ENCODE measurements around the gene PKN1.

PKN1 gene

DNA sequence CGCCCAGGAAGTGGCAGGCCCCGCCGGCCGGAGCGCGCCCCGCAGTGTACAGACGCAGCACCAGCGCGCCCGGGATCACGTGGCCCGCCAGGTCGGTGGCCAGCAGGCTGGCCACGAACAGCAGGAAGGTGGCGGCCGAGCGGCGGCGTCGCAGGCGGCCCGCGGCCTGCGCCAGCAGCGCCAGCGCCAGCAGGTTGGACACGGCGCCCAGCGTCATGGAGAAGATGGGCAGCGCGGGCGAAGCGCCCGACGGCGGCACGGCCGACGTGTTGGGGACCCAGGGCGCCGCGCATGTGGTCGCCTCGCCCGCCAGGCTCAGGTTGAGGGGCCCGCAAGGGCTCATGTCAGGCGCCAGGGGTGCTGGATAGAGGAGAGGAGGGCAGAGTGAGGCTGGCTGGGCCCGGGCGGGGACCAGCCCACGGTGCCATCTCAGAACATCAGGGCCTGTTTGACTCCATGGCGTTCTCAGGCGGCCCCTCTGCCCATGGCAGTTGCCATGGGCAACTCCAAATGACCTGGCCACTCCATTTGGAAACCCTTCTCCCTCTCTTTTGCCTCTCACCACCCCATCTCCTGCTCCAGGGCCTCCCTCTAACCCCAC is 41.0 kb downstream of the PKN1 start:
- H3K4me1 Mint-ChIP-seq, result peaks cover 23% of the 10 kb centered on the region
- H3K4me3 Mint-ChIP-seq, result peak overlapping the region; percentile 21
- no peak for ATAC-seq (ENCODE audit: low read depth)
- DNase-seq (ENCODE audit: low spot score in 2 of 2), result no peak
- H3K36me3 Mint-ChIP-seq, result peaks cover 12% of the 10 kb centered on the region
- H3K27ac Mint-ChIP-seq, result no peak overlapping the region
- H3K9me3 Mint-ChIP-seq, result no peaks in the 10 kb centered on the region
- H3K27me3 Mint-ChIP-seq, result peaks cover 26% of the 10 kb centered on the region

- H3K27me3 Mint-ChIP-seq, result peaks cover 26% of the 10 kb centered on the region
- H3K4me3 Mint-ChIP-seq, result peak overlapping the region; percentile 21
- H3K4me1 Mint-ChIP-seq, result peaks cover 23% of the 10 kb centered on the region
- ATAC-seq (ENCODE audit: low read depth) (no peak), DNase-seq (ENCODE audit: low spot score in 2 of 2) (no peak)
- peaks cover 7% of the 10 kb centered on the region for H3K36me3 Mint-ChIP-seq
- H3K9me3 Mint-ChIP-seq, result no peaks in the 10 kb centered on the region
- H3K27ac Mint-ChIP-seq, result no peak overlapping the region
These were observed 41.7 kb downstream of the PKN1 start for GRCh38 chr19:14474827-14475226.

GRCh38 chr19:14475251-14476073 is 42.4 kb downstream of the PKN1 start, which contains the start of gene PTGER1:
Gene PTGER1 (minus strand): TSS chr19:14475354. CDS start chr19:14474320, 1,034 bp downstream.
- no peaks in the 10 kb centered on the region for H3K9me3 Mint-ChIP-seq
- peaks cover 26% of the 10 kb centered on the region for H3K27me3 Mint-ChIP-seq
- no peak for DNase-seq (ENCODE audit: low spot score in 2 of 2)
- H3K36me3 Mint-ChIP-seq, result peaks cover 7% of the 10 kb centered on the region
- H3K4me3 Mint-ChIP-seq, result peak within 1 kb of the TSS; percentile 25
- ATAC-seq (ENCODE audit: low read depth), result no peak
- H3K27ac Mint-ChIP-seq, result no peak within 1 kb of the TSS
- peaks cover 23% of the 10 kb centered on the region for H3K4me1 Mint-ChIP-seq

DNA sequence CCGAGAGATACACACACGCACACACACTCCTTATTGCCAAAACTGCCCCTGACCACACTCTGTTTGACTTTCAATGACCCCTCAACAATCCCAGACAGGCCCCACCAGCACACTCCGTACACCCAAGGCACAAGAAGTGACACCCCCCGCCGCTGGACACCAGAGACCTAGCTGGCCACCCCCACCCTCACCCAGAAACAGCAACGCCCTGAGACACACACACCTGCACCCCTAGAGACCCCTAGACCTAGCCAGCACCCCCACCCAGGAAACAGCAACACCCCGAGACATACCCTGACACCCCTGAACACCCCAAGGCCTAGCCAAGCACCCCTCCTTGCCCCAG is 43.2 kb downstream of the PKN1 start:
- no peak overlapping the region for H3K4me3 Mint-ChIP-seq
- H3K9me3 Mint-ChIP-seq, result no peaks in the 10 kb centered on the region
- H3K4me1 Mint-ChIP-seq, result peaks cover 23% of the 10 kb centered on the region
- DNase-seq (ENCODE audit: low spot score in 2 of 2), result no peak
- H3K36me3 Mint-ChIP-seq, result peaks cover 4% of the 10 kb centered on the region
- H3K27ac Mint-ChIP-seq, result no peak overlapping the region
- no peak for ATAC-seq (ENCODE audit: low read depth)
- H3K27me3 Mint-ChIP-seq, result peaks cover 26% of the 10 kb centered on the region

DNA sequence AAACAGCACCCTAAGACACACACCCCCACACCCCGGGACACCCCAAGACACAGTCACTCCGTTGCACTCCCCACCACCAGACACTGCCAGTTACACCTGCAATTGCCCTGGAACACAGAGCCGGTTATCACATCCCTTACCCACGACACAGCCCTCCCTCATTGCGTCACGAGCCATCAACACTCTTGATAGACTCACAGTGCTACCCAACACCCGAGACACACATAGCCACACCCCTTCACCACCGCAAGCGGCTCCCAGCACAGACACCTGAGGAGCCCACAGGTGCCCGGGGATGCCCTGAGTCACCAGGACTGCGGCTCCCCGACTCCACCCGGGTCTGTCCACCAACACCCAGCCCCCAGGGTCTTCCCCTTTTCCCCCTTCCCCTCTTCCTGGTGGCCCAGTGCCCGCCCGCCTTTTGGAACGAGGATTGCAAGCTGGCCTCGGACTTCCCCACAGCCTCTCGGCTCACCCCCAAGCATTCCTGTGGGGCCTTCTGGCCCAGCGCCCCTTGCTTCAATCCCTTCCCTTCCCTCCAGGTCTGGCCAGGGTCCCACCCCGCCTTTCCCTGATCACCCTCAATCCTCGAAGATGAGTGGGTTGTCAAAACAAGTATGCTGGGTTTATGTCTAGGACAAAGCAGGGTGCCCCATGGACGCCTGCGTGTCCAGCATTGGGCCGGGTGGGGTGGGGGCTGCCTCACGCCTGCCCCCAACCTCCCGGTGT is 43.7 kb downstream of the PKN1 start:
- ATAC-seq (ENCODE audit: low read depth) (peak; percentile 30), DNase-seq (ENCODE audit: low spot score in 2 of 2) (no peak)
- no peak overlapping the region for H3K27ac Mint-ChIP-seq

GRCh38 chr19:14477418-14478112 is 44.5 kb downstream of the PKN1 start:
- H3K36me3 Mint-ChIP-seq, result peaks cover 5% of the 10 kb centered on the region
- peaks cover 25% of the 10 kb centered on the region for H3K27me3 Mint-ChIP-seq
- H3K4me1 Mint-ChIP-seq, result peaks cover 20% of the 10 kb centered on the region
- DNase-seq (ENCODE audit: low spot score in 2 of 2) (no peak), ATAC-seq (ENCODE audit: low read depth) (no peak)
- no peak overlapping the region for H3K4me3 Mint-ChIP-seq
- H3K9me3 Mint-ChIP-seq, result no peaks in the 10 kb centered on the region
- H3K27ac Mint-ChIP-seq, result no peak overlapping the region

More for the DNA sequence above, 43.7 kb downstream of the PKN1 start:
- Mint-ChIP-seq H3K4me1 (peaks cover 22% of the 10 kb centered on the region), H3K9me3 (no peaks in the 10 kb centered on the region), H3K27me3 (peaks cover 26% of the 10 kb centered on the region), H3K4me3 (no peak overlapping the region), H3K36me3 (peaks cover 4% of the 10 kb centered on the region)

- Mint-ChIP-seq H3K27me3 (peaks cover 19% of the 10 kb centered on the region), H3K4me3 (no peak overlapping the region)
These were observed 45.0 kb downstream of the PKN1 start for GRCh38 chr19:14478113-14478545.

DNA sequence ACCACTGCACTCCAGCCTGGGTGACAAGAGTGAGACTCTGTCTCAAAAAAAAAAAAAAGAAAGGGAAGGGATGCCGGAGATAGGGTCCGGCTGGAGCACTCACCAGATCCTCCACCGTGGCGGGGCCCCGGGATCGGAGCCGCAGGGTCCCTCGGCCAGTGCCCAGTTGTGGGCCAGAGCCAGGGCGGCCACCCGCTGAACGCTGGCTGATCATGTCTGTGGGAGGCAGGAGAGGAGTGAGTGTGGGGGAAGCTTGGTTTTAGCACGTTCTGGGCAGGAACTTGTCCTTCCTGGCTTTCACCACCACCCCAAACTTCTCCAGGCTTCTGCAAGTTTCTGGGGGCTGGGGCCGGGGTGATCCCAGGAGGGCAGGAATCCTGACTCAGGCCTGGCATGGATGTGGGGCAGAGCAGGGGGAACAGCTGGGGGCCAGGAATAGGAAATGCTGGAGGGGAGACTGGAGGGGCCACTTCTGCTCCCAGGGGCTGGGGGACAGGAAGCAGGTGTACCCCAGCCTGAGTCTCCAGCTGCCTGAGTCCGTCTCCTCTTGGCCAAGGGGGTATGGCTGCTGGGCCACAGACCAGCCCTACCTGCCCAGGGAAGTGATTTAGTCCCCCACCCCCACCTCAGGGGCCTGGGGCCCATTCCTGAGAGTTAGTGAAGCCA is 46.3 kb downstream of the PKN1 start:
- Mint-ChIP-seq H3K9me3 (no peaks in the 10 kb centered on the region), H3K27me3 (peaks cover 16% of the 10 kb centered on the region), H3K36me3 (peaks cover 5% of the 10 kb centered on the region), H3K4me3 (no peak overlapping the region), H3K4me1 (peaks cover 12% of the 10 kb centered on the region), H3K27ac (no peak overlapping the region)
- DNase-seq (ENCODE audit: low spot score in 2 of 2) (no peak), ATAC-seq (ENCODE audit: low read depth) (no peak)

More at GRCh38 chr19:14478113-14478545, 45.0 kb downstream of the PKN1 start:
- Mint-ChIP-seq H3K4me1 (peaks cover 15% of the 10 kb centered on the region), H3K9me3 (no peaks in the 10 kb centered on the region), H3K27ac (no peak overlapping the region), H3K36me3 (peaks cover 5% of the 10 kb centered on the region)
- ATAC-seq (ENCODE audit: low read depth), result no peak
- DNase-seq (ENCODE audit: low spot score in 2 of 2), result no peak

DNA sequence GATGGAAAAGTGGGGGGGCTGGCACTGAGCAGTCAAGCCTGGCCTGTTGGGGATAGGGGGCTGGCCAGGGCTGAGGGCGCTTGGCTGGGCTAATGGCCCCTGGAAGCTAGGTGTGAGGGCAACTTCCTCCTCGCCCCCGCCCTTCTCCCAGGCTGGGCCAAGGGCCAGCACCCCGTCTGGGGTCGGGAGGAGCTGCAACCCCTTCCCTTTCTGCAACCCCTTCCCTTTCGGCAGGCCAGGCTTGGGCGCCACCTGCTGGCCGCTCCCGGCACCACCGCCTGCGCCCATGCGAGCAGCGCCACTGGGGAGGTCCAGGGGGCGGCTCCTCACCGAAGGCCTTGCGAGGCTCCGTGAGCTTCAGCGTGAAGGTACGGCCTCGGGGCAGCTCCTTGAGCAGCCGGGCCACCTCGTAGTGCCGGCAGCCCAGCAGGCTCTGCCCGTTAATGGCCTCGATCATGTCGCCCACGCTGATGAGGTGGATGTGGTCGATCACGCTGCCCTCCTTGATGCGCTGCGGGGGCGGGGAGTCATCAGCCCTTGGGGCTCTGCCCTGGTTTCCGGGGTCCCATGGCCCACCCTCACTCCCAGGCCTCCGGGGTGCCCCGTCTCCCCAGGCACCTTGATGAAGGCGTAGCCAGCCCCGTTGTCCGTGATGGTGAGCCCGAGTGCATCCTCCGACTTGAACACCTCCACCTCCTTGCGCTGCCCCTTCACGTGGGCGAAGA is 47.0 kb downstream of the PKN1 start:
- Mint-ChIP-seq H3K27ac (no peak overlapping the region), H3K9me3 (no peaks in the 10 kb centered on the region), H3K27me3 (peaks cover 11% of the 10 kb centered on the region), H3K4me3 (no peak overlapping the region), H3K36me3 (peaks cover 5% of the 10 kb centered on the region), H3K4me1 (peaks cover 7% of the 10 kb centered on the region)
- ATAC-seq (ENCODE audit: low read depth) (peak; percentile 78), DNase-seq (ENCODE audit: low spot score in 2 of 2) (peak; percentile 69 to 83)

DNA sequence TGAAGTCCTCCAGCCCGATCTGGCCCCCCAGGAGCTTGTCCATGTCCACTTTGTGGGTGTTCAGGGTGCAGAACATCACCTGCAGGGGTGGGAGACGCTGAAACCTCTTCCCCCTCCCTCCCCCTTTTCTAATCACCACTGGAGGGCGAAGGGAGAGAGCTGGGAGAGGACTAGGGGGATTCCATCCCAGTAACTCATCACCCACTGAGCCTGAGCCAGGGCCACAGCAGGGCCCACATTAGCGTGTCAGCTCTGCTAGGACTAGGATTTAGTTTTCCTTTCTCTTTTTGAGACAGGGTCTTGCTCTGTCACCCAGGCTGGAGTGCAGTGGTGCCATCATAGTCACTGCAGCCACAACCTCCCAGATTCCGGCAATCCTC is 47.6 kb downstream of the PKN1 start:
- Mint-ChIP-seq H3K9me3 (no peaks in the 10 kb centered on the region), H3K4me1 (peaks cover 7% of the 10 kb centered on the region), H3K36me3 (peaks cover 5% of the 10 kb centered on the region), H3K27ac (no peak overlapping the region), H3K27me3 (peaks cover 11% of the 10 kb centered on the region), H3K4me3 (no peak overlapping the region)
- DNase-seq (ENCODE audit: low spot score in 2 of 2), result no peak
- ATAC-seq (ENCODE audit: low read depth), result no peak

DNA sequence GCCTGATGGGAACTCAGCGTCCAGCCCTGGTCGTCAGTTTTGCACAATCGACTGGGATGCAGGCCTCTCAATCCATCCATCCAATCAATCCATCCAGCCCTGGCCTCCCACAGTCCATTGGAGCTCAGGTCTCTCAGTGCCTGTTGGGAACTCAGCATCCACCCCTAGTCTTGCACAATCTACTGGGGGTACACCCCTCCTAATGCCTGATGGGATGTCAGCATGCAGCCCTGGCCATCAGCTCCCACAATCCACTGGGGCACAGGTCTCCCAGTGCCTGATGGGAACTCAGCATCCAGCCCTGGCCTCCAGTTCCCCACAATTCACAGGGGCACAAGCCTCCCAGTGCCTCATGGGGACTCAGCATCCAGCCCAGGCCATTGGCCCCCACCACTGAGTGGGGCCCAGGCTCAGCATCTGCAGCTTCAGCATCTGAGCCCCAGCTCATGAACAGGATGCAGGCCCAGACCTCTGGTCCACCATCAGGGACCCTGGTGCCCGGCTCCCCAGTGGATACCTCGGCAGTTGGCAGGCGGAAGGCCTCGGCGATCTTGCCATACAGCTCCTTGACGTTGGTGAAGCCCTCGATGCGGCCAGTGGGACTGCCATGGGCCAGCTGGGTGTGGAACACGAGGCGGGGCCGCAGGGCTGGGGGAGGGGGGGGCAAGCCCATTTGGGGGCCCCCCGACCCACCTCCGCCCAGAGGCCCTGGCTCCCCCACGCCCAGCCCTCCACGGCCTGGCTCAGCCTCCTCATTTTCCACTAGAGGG is 49.3 kb downstream of the PKN1 start:
- Mint-ChIP-seq H3K4me3 (no peak overlapping the region), H3K27me3 (no peaks in the 10 kb centered on the region), H3K4me1 (no peaks in the 10 kb centered on the region), H3K27ac (no peak overlapping the region), H3K9me3 (no peaks in the 10 kb centered on the region), H3K36me3 (peaks cover 5% of the 10 kb centered on the region)
- ATAC-seq (ENCODE audit: low read depth), result no peak
- no peak for DNase-seq (ENCODE audit: low spot score in 2 of 2)

- Mint-ChIP-seq H3K9me3 (no peaks in the 10 kb centered on the region), H3K27ac (no peak overlapping the region), H3K27me3 (no peaks in the 10 kb centered on the region), H3K4me3 (no peak overlapping the region), H3K4me1 (no peaks in the 10 kb centered on the region), H3K36me3 (peaks cover 9% of the 10 kb centered on the region)
- ATAC-seq (ENCODE audit: low read depth), result no peak
- DNase-seq (ENCODE audit: low spot score in 2 of 2), result no peak
These were observed 54.4 kb downstream of the PKN1 start for GRCh38 chr19:14487370-14488125.

Measured in memory B cell (primary cell).